Measurements from ENCODE around the gene MYLK2.

MYLK2 gene

GRCh38 chr20:31833931-31834521 lies 14.9 kb downstream of the MYLK2 start:
- DNase-seq (no peak), ATAC-seq (replicated peaks) (no peak)
- no peak overlapping the region for H3K27ac Mint-ChIP-seq
- no peaks in the 10 kb centered on the region for H3K27me3 Mint-ChIP-seq
- H3K9me3 Mint-ChIP-seq = no peaks in the 10 kb centered on the region
- H3K4me3 Mint-ChIP-seq = no peak overlapping the region
- H3K36me3 Mint-ChIP-seq (ENCODE audit: insufficient read depth) = peaks cover 3% of the 10 kb centered on the region
- peaks cover 10 to 11% of the 10 kb centered on the region in 2 donors for H3K4me1 Mint-ChIP-seq (ENCODE audit: low read depth in 2 of 2)

- no peak for ATAC-seq (replicated peaks)
Observed at GRCh38 chr20:31835554-31835953, 16.4 kb downstream of the MYLK2 start.

GRCh38 chr20:31835977-31836852 lies 17.1 kb downstream of the MYLK2 start:
- peaks cover 10 to 11% of the 10 kb centered on the region in 2 donors for H3K4me1 Mint-ChIP-seq (ENCODE audit: low read depth in 2 of 2)
- H3K4me3 Mint-ChIP-seq = peak overlapping the region; percentile 46 to 58
- H3K36me3 Mint-ChIP-seq (ENCODE audit: insufficient read depth) = peaks cover 3% of the 10 kb centered on the region
- ATAC-seq (replicated peaks) = peak; percentile 72
- DNase-seq = peak in 2 of 3 experiments; percentile 10 to 14
- H3K27me3 Mint-ChIP-seq = no peaks in the 10 kb centered on the region
- H3K27ac Mint-ChIP-seq = peak overlapping the region; percentile 44 to 82
- H3K9me3 Mint-ChIP-seq = no peaks in the 10 kb centered on the region

More at GRCh38 chr20:31835554-31835953, 16.4 kb downstream of the MYLK2 start:
- H3K27ac Mint-ChIP-seq = no peak overlapping the region
- no peak for DNase-seq
- H3K4me1 Mint-ChIP-seq (ENCODE audit: low read depth in 2 of 2) = peaks cover 10 to 11% of the 10 kb centered on the region in 2 donors
- no peaks in the 10 kb centered on the region for H3K27me3 Mint-ChIP-seq
- H3K9me3 Mint-ChIP-seq = no peaks in the 10 kb centered on the region
- peaks cover 3% of the 10 kb centered on the region for H3K36me3 Mint-ChIP-seq (ENCODE audit: insufficient read depth)
- peak overlapping the region in 1 of 2 donors; percentile 58 for H3K4me3 Mint-ChIP-seq

GRCh38 chr20:31836853-31837608 lies 17.9 kb downstream of the MYLK2 start:
- no peak for DNase-seq
- peaks cover 3% of the 10 kb centered on the region for H3K36me3 Mint-ChIP-seq (ENCODE audit: insufficient read depth)

GRCh38 chr20:31837896-31838397 lies 18.8 kb downstream of the MYLK2 start:
- Mint-ChIP-seq H3K27ac (no peak overlapping the region), H3K36me3 (ENCODE audit: insufficient read depth) (peaks cover 3% of the 10 kb centered on the region), H3K27me3 (no peaks in the 10 kb centered on the region), H3K4me1 (ENCODE audit: low read depth in 2 of 2) (peaks cover 10 to 11% of the 10 kb centered on the region in 2 donors), H3K9me3 (no peaks in the 10 kb centered on the region), H3K4me3 (no peak overlapping the region)
- DNase-seq (no peak), ATAC-seq (replicated peaks) (no peak)

More at GRCh38 chr20:31836853-31837608, 17.9 kb downstream of the MYLK2 start:
- H3K27ac Mint-ChIP-seq = no peak overlapping the region
- H3K4me1 Mint-ChIP-seq (ENCODE audit: low read depth in 2 of 2) = peaks cover 10 to 11% of the 10 kb centered on the region in 2 donors
- H3K9me3 Mint-ChIP-seq = no peaks in the 10 kb centered on the region
- no peak for ATAC-seq (replicated peaks)
- no peak overlapping the region for H3K4me3 Mint-ChIP-seq
- no peaks in the 10 kb centered on the region for H3K27me3 Mint-ChIP-seq

- Mint-ChIP-seq H3K9me3 (no peaks in the 10 kb centered on the region), H3K27ac (no peak overlapping the region), H3K27me3 (no peaks in the 10 kb centered on the region), H3K36me3 (ENCODE audit: insufficient read depth) (peaks cover 3% of the 10 kb centered on the region), H3K4me1 (ENCODE audit: low read depth in 2 of 2) (peaks cover 10% of the 10 kb centered on the region in 2 donors), H3K4me3 (no peak overlapping the region)
- no peak for DNase-seq
- no peak for ATAC-seq (replicated peaks)
Observed at GRCh38 chr20:31838646-31839292, 19.6 kb downstream of the MYLK2 start.

GRCh38 chr20:31839782-31840487 lies 20.8 kb downstream of the MYLK2 start:
- DNase-seq = no peak

GRCh38 chr20:31840906-31841816 lies 22.0 kb downstream of the MYLK2 start:
- H3K27me3 Mint-ChIP-seq = no peaks in the 10 kb centered on the region
- DNase-seq (no peak), ATAC-seq (replicated peaks) (no peak)
- H3K4me3 Mint-ChIP-seq = no peak overlapping the region
- H3K27ac Mint-ChIP-seq = no peak overlapping the region
- H3K36me3 Mint-ChIP-seq (ENCODE audit: insufficient read depth) = peaks cover 3% of the 10 kb centered on the region
- peaks cover 3 to 5% of the 10 kb centered on the region in 2 donors for H3K4me1 Mint-ChIP-seq (ENCODE audit: low read depth in 2 of 2)
- H3K9me3 Mint-ChIP-seq = no peaks in the 10 kb centered on the region

More at GRCh38 chr20:31839782-31840487, 20.8 kb downstream of the MYLK2 start:
- Mint-ChIP-seq H3K4me3 (no peak overlapping the region), H3K36me3 (ENCODE audit: insufficient read depth) (peaks cover 3% of the 10 kb centered on the region), H3K4me1 (ENCODE audit: low read depth in 2 of 2) (peaks cover 10% of the 10 kb centered on the region in 2 donors), H3K27me3 (no peaks in the 10 kb centered on the region), H3K9me3 (no peaks in the 10 kb centered on the region), H3K27ac (no peak overlapping the region)
- no peak for ATAC-seq (replicated peaks)

- Mint-ChIP-seq H3K27me3 (no peaks in the 10 kb centered on the region), H3K27ac (no peak overlapping the region), H3K36me3 (ENCODE audit: insufficient read depth) (peaks cover 3% of the 10 kb centered on the region), H3K9me3 (no peaks in the 10 kb centered on the region), H3K4me1 (ENCODE audit: low read depth in 2 of 2) (no peaks in the 10 kb centered on the region), H3K4me3 (no peak overlapping the region)
- ATAC-seq (replicated peaks) (no peak), DNase-seq (no peak)
Observed at GRCh38 chr20:31841928-31842327, 22.8 kb downstream of the MYLK2 start.

GRCh38 chr20:31842471-31843157 lies 23.5 kb downstream of the MYLK2 start:
- Mint-ChIP-seq H3K9me3 (no peaks in the 10 kb centered on the region), H3K27me3 (no peaks in the 10 kb centered on the region), H3K4me3 (no peak overlapping the region), H3K4me1 (ENCODE audit: low read depth in 2 of 2) (no peaks in the 10 kb centered on the region), H3K27ac (no peak overlapping the region), H3K36me3 (ENCODE audit: insufficient read depth) (no peaks in the 10 kb centered on the region)
- ATAC-seq (replicated peaks) (no peak), DNase-seq (no peak)

- no peak overlapping the region for H3K4me3 Mint-ChIP-seq
- no peaks in the 10 kb centered on the region for H3K9me3 Mint-ChIP-seq
- no peaks in the 10 kb centered on the region for H3K27me3 Mint-ChIP-seq
- H3K36me3 Mint-ChIP-seq (ENCODE audit: insufficient read depth) = no peaks in the 10 kb centered on the region
- no peak for DNase-seq
- ATAC-seq (replicated peaks) = peak; percentile 10
- H3K4me1 Mint-ChIP-seq (ENCODE audit: low read depth in 2 of 2) = no peaks in the 10 kb centered on the region
- peak overlapping the region in 1 of 2 donors; percentile 28 for H3K27ac Mint-ChIP-seq
Observed at GRCh38 chr20:31843288-31843687, 24.1 kb downstream of the MYLK2 start.

All from effector memory CD8-positive, alpha-beta T cell (primary cell).